H1 (cell line): ENCODE data around the gene SLITRK1. TPM values are rescaled to one million over a fixed set of nuclear protein-coding genes. Genes with fewer than 3 reads are reported as not detected.

Experiments
- ATF3 ChIP-seq: IDR thresholded peaks from 2 replicates; pipeline ENCODE4 v1.6.1; 2011; ENCODE audit warnings: low read depth, mild to moderate bottlenecking, low read length; ENCODE audit not compliant: insufficient read depth
- BCL11A ChIP-seq, 2 experiments: IDR thresholded peaks; one replicate each; pipeline ENCODE4 v1.6.1; 2011; ENCODE audit warnings: low read depth in 2 of 2, low read length in 2 of 2, mild to moderate bottlenecking in 2 of 2
- CTCF ChIP-seq, 3 experiments: IDR thresholded peaks; 1 replicate in 2 of 3; 2 replicates in 1 of 3; pipeline versions ENCODE4 v1.5.1 to v1.6.1; 2011; ENCODE audit warnings: low read length in 3 of 3, mild to moderate bottlenecking in 3 of 3, inconsistent platforms in 2 of 3, low read depth in 1 of 3, moderate library complexity in 1 of 3; ENCODE audit not compliant: insufficient read depth in 1 of 3; ENCODE audit errors: control extremely low read depth in 1 of 3
- E2F6 ChIP-seq: IDR thresholded peaks from 2 replicates; pipeline ENCODE4 v1.6.1; 2012; ENCODE audit warnings: inconsistent platforms
- MAFK ChIP-seq: IDR thresholded peaks from 2 replicates; pipeline ENCODE4 v1.6.1; 2012; ENCODE audit warnings: low read depth, mild to moderate bottlenecking, improper control_type of control experiment, low read length
- NRF1 ChIP-seq: IDR thresholded peaks from 2 replicates; pipeline ENCODE4 v1.6.1; 2011; ENCODE audit warnings: mild to moderate bottlenecking, low read depth, low read length, improper control_type of control experiment
- RFX5 ChIP-seq: IDR thresholded peaks from 2 replicates; pipeline ENCODE4 v1.6.1; 2011; ENCODE audit warnings: low read depth, low read length, improper control_type of control experiment, borderline replicate concordance
- polyA plus RNA-seq, 7 experiments: library from polyadenylated mRNA; depleted of rRNA in 3 of 7; stranded (reverse) in 5 of 7; unstranded in 2 of 7; fragments of >200 nt in 5 of 7; fragments of 200-250 nt in 2 of 7; gene quantifications; 1 replicate in 5 of 7; 2 replicates in 1 of 7; 4 replicates in 1 of 7; pipeline versions ENCODE4 v1.2.1 to v1.2.3, GENCODE V29; 2011 to 2013; ENCODE audit warnings: missing spikeins in 2 of 7, mixed read lengths in 2 of 7
- total RNA-seq: library from RNA; stranded (reverse); fragmentation: NEBNext Ultra II Directional; extraction: Animal tissue kit (Norgen Biotek cat#: 25700); gene quantifications from 2 replicates; pipeline ENCODE4 v1.2.1, GENCODE V29; 2021

The SLITRK1 gene
- total and polyA plus RNA-seq, 2 of the 8 experiments (the other 6 are each of a cell fraction or from before 2014, with no cell fraction given), result 3.4 to 4.2 TPM

- TF ChIP-seq NRF1, result no peak
- TF ChIP-seq BCL11A (IDR thresholded peaks at IDR 0.05; ENCODE audit: low read depth in 2 of 2, low read length in 2 of 2), result no peak
- no peak for TF ChIP-seq MAFK
- no peak for TF ChIP-seq RFX5
- no peak for TF ChIP-seq ATF3
- no peak for TF ChIP-seq E2F6
- TF ChIP-seq CTCF (IDR thresholded peaks at IDR 0.05; ENCODE audit: control extremely low read depth in 1 of 3, insufficient read depth in 1 of 3, low read depth in 1 of 3, low read length in 3 of 3), result no peak
Observed at GRCh38 chr13:83905641-83906040, 23.4 kb upstream of the SLITRK1 start (continued).
